CD4-positive, alpha-beta T cell treated with Interleukin-21 for 1 hour (primary cell): Measurements from ENCODE around the gene KIAA0753.
A peak's percentile ranks its signal among the peaks of the same experiment; 100 is the strongest.
"Not testable (repeated sequence)": the region's sequence is repeated elsewhere in the genome, so short reads cannot be mapped to it uniquely, and the experiment has no call there.

Experiments used
- DNase-seq: peaks from one replicate; pipeline ENCODE4 v3.0.0-alpha.2; 2020

The KIAA0753 gene

DNA sequence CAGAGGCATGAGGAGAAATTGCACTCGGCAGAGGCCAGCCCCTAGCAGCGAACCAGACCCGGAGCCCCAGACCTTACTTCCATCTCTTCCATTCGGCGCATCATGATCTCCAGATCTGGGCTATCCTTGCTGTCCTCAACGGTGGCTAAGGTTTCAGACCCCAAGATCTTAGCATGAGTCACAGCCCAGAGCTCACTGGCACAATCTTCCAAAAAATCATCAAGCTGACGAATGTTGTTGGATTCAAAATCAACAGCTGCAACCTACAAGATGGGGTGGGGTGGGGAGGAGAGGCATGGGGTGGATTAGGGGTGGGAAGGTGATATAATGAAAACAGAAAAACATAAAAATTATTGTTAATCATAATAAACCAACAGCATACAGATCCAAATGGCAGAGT lies 44.4 kb downstream of the KIAA0753 start:
- no peak for DNase-seq

GRCh38 chr17:6593371-6593770 lies 47.1 kb downstream of the KIAA0753 start:
- not testable (repeated sequence) for DNase-seq

- DNase-seq: no peak
These were observed 48.3 kb downstream of the KIAA0753 start for GRCh38 chr17:6592173-6592572.

DNA sequence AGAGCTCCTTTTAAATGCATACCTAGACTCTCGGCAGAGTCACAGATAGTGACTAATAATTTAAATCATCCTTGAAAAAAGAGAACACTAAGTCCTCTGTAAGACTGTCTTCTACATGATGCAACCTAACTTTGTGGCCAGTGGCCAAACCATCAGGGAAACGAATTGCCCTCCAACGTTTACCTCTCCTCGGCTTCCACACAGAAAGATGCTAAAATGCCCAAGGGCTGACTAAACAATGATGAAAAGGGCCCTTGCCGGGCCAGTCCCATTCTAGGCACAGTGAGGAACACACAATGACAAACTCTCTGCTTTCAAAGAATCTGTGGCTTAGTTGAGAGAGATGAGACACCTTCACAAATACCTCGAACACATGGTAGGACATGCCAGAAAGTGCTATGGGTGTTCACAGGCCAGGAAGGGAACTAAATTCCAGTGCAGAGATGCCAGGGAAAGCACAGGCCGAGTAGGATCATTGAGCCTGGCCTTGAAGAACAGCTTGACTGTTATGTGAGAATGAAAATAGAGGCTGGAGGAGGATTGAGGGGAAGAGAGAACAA lies 48.8 kb downstream of the KIAA0753 start:
- no peak for DNase-seq

- DNase-seq: no peak
These were observed 51.1 kb downstream of the KIAA0753 start for GRCh38 chr17:6589266-6589946.

GRCh38 chr17:6588165-6588564 lies 52.3 kb downstream of the KIAA0753 start:
- DNase-seq: no peak

- no peak for DNase-seq
These were observed 53.2 kb downstream of the KIAA0753 start for GRCh38 chr17:6587310-6587709.

GRCh38 chr17:6583411-6583810 lies 57.1 kb downstream of the KIAA0753 start:
- DNase-seq: no peak

DNA sequence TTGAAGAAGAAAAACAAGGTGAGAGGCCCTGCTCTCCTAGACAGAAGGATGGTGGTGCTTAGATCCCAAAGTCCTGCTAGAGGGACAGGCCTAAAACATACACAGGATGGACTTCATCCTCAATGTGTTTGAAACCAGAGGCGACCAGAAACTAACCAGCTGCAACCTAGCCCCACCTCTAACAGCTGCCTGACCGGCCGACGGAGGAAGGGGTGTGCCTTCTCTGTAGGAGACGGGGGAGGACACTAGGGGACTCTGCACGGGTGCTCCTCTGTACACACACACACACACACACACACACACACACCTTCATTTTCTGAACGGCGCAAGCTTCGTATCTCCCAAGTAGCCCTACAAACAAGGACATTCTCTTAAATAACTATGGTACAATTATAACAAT lies 59.9 kb downstream of the KIAA0753 start:
- DNase-seq: no peak

- no peak for DNase-seq
These were observed 62.0 kb downstream of the KIAA0753 start for GRCh38 chr17:6578491-6578890.

GRCh38 chr17:6577686-6578263 lies 62.7 kb downstream of the KIAA0753 start:
- no peak for DNase-seq

- DNase-seq: no peak
These were observed 64.3 kb downstream of the KIAA0753 start for GRCh38 chr17:6576038-6576785.

DNA sequence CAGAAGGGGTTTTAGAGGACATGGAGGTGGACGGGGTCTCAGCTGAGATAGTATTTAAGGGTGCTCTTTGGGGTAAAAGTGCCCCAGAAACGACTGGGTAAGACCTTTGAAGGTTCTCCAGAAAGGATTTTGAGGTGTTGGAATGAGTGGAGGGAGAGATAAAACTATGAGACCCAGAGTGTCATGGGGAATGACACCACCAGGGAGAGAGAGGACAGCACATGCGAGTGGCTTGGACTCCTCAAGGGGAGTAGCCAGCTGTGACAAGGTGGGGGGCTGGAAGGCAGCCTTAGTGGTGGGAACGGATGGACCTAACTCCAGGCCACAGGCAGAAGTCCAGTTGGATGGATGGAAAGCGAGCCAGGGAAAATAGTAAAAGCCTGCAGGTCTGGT lies 64.9 kb downstream of the KIAA0753 start:
- DNase-seq: no peak

DNA sequence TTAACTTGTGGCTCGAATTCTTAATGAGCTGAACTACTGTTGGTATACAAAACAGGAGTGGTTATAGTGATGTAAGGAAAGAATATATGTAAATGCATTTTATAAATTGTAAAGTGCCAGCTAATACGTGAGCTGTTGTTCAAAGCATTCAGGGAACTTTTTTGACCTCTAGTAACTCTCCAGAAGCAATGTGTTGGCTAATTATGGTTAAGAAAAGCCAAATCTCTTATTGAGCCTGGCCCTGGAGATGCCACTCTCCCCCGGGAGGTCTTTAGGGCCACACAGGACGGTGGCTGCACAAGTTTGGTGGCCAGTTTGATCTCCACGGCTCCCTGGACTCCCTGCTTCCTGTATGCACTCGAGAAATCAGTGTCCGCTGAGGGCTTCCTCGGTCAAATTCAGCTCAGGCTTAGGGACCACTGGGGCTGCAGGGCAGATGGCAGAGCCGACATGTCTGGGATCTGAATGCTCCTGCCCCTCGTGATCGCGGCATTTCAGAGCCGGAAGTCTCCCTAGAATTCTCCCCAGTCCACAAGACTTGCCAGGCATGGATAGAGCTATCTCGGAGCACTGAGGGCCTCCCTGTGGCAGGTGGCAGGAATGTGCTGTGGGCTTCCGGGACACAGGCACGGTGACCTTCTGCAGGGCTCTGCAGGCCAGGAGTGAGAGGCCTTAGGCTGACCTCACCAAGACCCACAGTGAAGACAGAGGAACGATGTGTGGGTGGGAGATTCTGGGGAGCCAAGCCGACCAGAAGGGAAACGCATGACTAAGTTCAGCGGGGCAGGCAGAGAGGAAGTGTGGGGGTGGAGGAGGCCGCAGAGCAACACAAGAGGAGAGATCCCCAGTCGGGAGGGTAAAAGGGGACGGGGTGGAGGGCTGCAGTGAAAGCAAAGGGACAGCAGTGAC lies 65.6 kb downstream of the KIAA0753 start:
- peak; percentile 5 for DNase-seq

DNA sequence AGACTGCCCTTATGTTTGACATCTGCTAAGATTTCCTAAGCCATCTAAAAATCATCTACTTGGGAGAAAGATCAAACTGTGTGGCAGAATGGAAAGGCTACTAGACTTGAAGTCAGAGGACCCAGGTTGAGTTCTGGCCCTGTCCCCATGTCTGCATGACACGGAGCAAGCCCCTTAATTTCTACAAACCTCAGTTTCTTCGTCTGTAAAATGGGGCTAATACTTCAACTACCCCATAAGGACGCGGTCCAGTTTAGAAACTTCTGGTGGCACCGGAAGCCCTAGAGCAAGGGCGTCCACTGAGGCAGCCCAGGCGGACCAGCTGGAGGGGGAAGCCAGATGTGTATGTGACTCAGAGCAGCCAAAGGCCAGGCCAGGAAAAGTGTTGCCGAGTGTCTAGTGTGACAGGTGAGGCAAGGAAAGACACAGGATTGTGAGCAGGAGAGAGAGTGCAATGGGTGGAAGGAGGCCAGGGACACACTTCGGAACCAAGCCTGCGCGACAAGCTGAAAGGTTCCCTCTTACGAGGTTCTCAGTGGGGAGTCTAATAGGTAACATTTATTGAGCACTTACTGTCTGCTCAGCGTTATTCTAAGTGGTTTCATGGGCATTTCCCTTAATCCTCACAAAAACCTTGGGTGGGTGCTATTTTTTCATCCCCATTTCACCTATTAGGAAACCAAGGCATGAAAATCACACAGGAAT lies 66.4 kb downstream of the KIAA0753 start:
- no peak for DNase-seq

DNA sequence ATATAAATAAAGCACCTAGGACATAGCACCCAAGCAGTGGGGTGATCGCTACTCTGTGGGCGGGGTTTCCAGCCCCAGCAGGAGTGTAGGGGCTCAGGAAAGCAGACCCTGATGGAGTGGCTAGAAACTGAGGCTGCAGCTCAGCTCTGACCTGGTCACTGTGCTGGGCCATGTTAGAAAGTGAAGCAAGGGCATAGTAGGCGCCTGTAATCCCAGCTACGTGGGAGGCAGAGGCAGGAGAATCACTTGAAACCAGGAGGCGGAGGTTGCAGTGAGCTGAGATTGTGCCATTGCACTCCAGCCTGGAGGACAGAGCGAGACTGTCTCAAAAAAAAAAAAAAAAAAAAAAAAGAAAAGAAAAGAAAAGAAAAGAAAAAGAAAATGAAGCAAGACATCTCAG lies 67.0 kb downstream of the KIAA0753 start:
- DNase-seq: not testable (repeated sequence)

DNA sequence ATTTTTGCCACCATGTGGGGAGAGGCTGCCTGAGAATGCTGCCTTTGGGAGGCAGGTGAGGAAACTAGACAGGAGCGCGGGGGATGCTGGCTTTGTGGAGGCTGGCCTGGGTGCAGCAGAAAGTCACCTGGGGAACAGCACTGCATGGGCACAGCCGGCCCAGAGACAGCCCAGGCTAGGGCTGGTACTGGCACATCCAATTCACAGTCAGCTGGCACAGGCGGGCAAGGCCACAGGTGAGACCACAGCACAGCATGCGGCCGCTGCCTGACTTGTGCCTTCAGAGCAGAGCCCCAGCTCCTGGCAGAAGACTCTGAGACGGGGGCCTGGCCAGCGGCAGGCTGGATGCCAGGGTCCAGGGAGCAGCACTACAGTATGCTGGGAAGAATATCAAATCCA lies 67.5 kb downstream of the KIAA0753 start:
- no peak for DNase-seq

- no peak for DNase-seq
These were observed 69.1 kb downstream of the KIAA0753 start for GRCh38 chr17:6571452-6571781.

GRCh38 chr17:6570731-6571451 lies 69.6 kb downstream of the KIAA0753 start:
- no peak for DNase-seq

GRCh38 chr17:6569370-6570285 lies 70.9 kb downstream of the KIAA0753 start:
- DNase-seq: no peak
